Frontal cortex (tissue), 4 donors: ENCODE results near the gene GFPT2. TPM values are rescaled to one million over a fixed set of nuclear protein-coding genes. Genes with fewer than 3 reads are reported as not detected.

Source experiments
- DNase-seq, 2 donors: peaks; one replicate each; pipeline ENCODE4 v3.0.0; 2012; ENCODE audit warnings: low spot score in 2 of 2
- FAIRE-seq: peaks from 2 replicates; lab custom pipeline; 2012; peaks lifted over from hg19 to GRCh38; lab: Jason Lieb, UNC
- total RNA-seq: library from RNA; depleted of rRNA; stranded (reverse); fragments of >200 nt; gene quantifications from one replicate; pipeline ENCODE4 v1.2.3, GENCODE V29; 2014
- donor health status: control.
- donor health status: control.
- donor health status: control.

GFPT2 gene
- total RNA-seq, 1 donor from 2014 or later = 11.0 TPM

- no peak for FAIRE-seq
- peak; percentile 90 to 95 for DNase-seq
Measured at GRCh38 chr5:180291943-180292831, 60.9 kb downstream of the GFPT2 start, which contains the start of gene MAPK9. TSS of gene MAPK9 (minus strand) at chr5:180292083. CDS start at chr5:180280561, 11,522 bp downstream.

GRCh38 chr5:180291234-180291940, 61.7 kb downstream of the GFPT2 start:
- peak; percentile 43 to 66 for DNase-seq
- FAIRE-seq = no peak

- no peak for FAIRE-seq
Measured at GRCh38 chr5:180290568-180291233, 62.4 kb downstream of the GFPT2 start.

GRCh38 chr5:180289966-180290365, 63.2 kb downstream of the GFPT2 start:
- no peak for FAIRE-seq
- DNase-seq = no peak

More at GRCh38 chr5:180290568-180291233, 62.4 kb downstream of the GFPT2 start:
- no peak for DNase-seq

GRCh38 chr5:180289433-180289832, 63.7 kb downstream of the GFPT2 start:
- no peak for DNase-seq
- no peak for FAIRE-seq

GRCh38 chr5:180287868-180288267, 65.3 kb downstream of the GFPT2 start:
- DNase-seq = no peak
- FAIRE-seq = no peak

- FAIRE-seq (no peak), DNase-seq (no peak)
Measured at GRCh38 chr5:180287404-180287803, 65.7 kb downstream of the GFPT2 start.

GRCh38 chr5:180284149-180284548, 69.0 kb downstream of the GFPT2 start:
- DNase-seq (peak in 1 of 2 donors; percentile 35), FAIRE-seq (no peak)

- DNase-seq = no peak
- FAIRE-seq = no peak
Measured at GRCh38 chr5:180283026-180283615, 70.0 kb downstream of the GFPT2 start.

GRCh38 chr5:180282281-180282680, 70.9 kb downstream of the GFPT2 start:
- DNase-seq = no peak
- no peak for FAIRE-seq

GRCh38 chr5:180281706-180282105, 71.4 kb downstream of the GFPT2 start:
- FAIRE-seq (no peak), DNase-seq (no peak)

- DNase-seq (no peak), FAIRE-seq (no peak)
Measured at GRCh38 chr5:180274695-180275094, 78.4 kb downstream of the GFPT2 start.

GRCh38 chr5:180271221-180271620, 81.9 kb downstream of the GFPT2 start:
- no peak for FAIRE-seq
- DNase-seq = no peak

- DNase-seq (no peak), FAIRE-seq (no peak)
Measured at GRCh38 chr5:180259260-180259611, 93.9 kb downstream of the GFPT2 start.

GRCh38 chr5:180253036-180253824, 99.9 kb downstream of the GFPT2 start:
- no peak for FAIRE-seq
- DNase-seq = no peak

GRCh38 chr5:180251887-180252286, 101.2 kb downstream of the GFPT2 start:
- no peak for FAIRE-seq
- no peak for DNase-seq

- FAIRE-seq = no peak
- DNase-seq = no peak
Measured at GRCh38 chr5:180251141-180251540, 102.0 kb downstream of the GFPT2 start.
